Caki2 (cell line): ENCODE results near the gene SLC4A2. TPM values are rescaled to one million over a fixed set of nuclear protein-coding genes. Genes with fewer than 3 reads are reported as not detected.
A peak's percentile ranks its signal among the peaks of the same experiment; 100 is the strongest.
"Not testable (repeated sequence)": the region's sequence is repeated elsewhere in the genome, so short reads cannot be mapped to it uniquely, and the experiment has no call there.

Experiments
- DNase-seq: peaks from one replicate; pipeline ENCODE4 v3.0.0-alpha.2; 2015; ENCODE audit warnings: low read depth
- in situ Hi-C: cut with HindIII; loops from 2 replicates; pipeline ENCODE4 v1.10.0; 2016; ENCODE audit warnings: low sequenced_read_pairs, low pct_unique_long_range_greater_than_20kb, mixed read lengths
- total RNA-seq: library from RNA; depleted of rRNA; stranded (reverse); fragments of >200 nt; shearing (Covaris generic); gene quantifications from 2 replicates; pipeline ENCODE4 v1.2.3, GENCODE V29; 2014; ENCODE audit warnings: low replicate concordance; rRNA removed

The SLC4A2 gene
- 237 and 345 TPM in 2 replicates for total RNA-seq

- in situ Hi-C loops, result no loop called here
- peak; percentile 73 for DNase-seq
Measured at GRCh38 chr7:151059367-151060112, at the start of gene SLC4A2. Gene SLC4A2 (plus strand): TSS chr7:151059589. CDS start chr7:151061988, 2,399 bp downstream.

- in situ Hi-C loops, result no loop called here
- no peak for DNase-seq
Measured at GRCh38 chr7:151010037-151010306, 49.4 kb upstream of the SLC4A2 start.

GRCh38 chr7:151010307-151011096, 48.9 kb upstream of the SLC4A2 start:
- no peak for DNase-seq
- in situ Hi-C loops, result no loop called here

DNA sequence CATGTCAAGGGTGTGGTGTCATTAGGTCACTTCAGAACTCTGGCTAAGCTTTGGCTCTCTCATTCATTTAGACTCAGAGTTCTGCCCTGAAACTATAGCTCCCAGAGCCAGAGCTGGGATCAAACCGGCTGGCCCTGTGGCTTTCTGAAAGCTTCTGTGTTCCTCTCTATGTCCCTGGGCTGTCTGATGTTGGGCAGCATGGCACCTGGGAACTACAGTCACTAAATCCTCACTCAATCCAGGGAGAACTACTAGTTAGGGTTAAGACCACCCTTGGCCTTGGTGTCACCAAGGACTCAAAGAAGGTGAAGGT, 48.3 kb upstream of the SLC4A2 start:
- in situ Hi-C loops, result no loop called here
- no peak for DNase-seq

- in situ Hi-C loops, result not testable (repeated sequence)
Measured at GRCh38 chr7:151011616-151012015, 47.8 kb upstream of the SLC4A2 start.

GRCh38 chr7:151012031-151012692, 47.2 kb upstream of the SLC4A2 start:
- in situ Hi-C loops, result no loop called here
- DNase-seq, result no peak

More at GRCh38 chr7:151011616-151012015, 47.8 kb upstream of the SLC4A2 start:
- DNase-seq, result not testable (repeated sequence)

- no peak for DNase-seq
- in situ Hi-C loops, result no loop called here
Measured at GRCh38 chr7:151012911-151013347, 46.5 kb upstream of the SLC4A2 start.

GRCh38 chr7:151013356-151013732, 46.0 kb upstream of the SLC4A2 start:
- in situ Hi-C loops, result no loop called here
- DNase-seq, result no peak

DNA sequence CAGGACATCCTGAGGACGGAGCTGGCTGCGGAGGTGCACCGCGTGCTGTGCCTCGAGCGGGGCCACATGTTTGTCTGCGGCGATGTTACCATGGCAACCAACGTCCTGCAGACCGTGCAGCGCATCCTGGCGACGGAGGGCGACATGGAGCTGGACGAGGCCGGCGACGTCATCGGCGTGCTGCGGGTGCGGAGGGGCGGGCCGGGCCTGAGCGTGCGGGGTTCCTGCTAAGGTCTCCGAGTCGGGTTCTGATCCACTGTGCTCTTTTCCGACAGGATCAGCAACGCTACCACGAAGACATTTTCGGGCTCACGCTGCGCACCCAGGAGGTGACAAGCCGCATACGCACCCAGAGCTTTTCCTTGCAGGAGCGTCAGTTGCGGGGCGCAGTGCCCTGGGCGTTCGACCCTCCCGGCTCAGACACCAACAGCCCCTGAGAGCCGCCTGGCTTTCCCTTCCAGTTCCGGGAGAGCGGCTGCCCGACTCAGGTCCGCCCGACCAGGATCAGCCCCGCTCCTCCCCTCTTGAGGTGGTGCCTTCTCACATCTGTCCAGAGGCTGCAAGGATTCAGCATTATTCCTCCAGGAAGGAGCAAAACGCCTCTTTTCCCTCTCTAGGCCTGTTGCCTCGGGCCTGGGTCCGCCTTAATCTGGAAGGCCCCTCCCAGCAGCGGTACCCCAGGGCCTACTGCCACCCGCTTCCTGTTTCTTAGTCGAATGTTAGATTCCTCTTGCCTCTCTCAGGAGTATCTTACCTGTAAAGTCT, 45.5 kb upstream of the SLC4A2 start:
- in situ Hi-C loops, result no loop called here
- no peak for DNase-seq

DNA sequence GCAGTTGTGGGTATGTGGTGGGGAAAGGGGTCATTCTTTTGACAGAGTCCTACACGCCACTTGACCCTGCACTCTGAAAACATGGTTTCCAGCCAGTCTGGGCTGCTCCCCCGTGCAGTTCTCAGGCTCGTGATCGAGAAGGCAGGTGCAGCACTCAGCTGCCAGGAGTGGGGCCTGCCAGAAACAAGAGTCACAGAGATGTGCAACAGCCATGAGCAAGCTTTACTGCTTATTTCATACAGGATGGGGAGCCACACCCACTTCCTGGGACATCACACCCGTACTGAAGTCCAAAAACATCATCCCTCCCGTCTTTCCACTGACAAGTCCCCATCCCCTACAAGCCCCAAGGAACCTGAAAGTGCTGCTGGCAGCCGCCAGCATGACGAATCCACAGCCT, 44.4 kb upstream of the SLC4A2 start:
- no peak for DNase-seq

DNA sequence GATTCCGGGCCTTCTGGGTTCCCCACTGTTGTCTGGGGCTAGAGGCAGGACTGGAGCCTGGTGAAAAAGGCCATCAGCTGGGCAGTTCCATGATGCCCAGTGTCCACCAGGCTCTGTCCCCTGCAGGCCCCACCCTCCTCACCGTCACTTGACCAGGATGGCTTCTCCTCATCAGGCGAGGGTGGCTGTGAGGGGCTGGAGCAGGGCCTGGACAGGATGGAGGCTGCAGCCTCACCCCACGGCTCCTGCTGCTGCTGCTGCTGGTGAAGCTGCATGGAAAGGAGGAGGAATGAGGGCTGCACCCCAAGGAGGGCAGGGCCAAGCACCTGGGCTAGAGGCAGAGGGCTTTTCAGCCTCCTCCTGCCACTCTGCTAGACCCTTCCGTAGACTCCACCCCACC, 43.4 kb upstream of the SLC4A2 start:
- in situ Hi-C loops, result no loop called here

More for the DNA sequence above, 44.4 kb upstream of the SLC4A2 start:
- in situ Hi-C loops, result no loop called here

GRCh38 chr7:151016505-151016904, 42.9 kb upstream of the SLC4A2 start:
- in situ Hi-C loops, result no loop called here
- DNase-seq, result no peak

More for the DNA sequence above, 43.4 kb upstream of the SLC4A2 start:
- no peak for DNase-seq

- no peak for DNase-seq
- in situ Hi-C loops, result no loop called here
Measured at GRCh38 chr7:151016942-151017341, 42.4 kb upstream of the SLC4A2 start.

GRCh38 chr7:151017370-151017952, 41.9 kb upstream of the SLC4A2 start:
- in situ Hi-C loops, result no loop called here
- DNase-seq, result no peak

GRCh38 chr7:151017953-151018420, 41.4 kb upstream of the SLC4A2 start:
- DNase-seq, result peak; percentile 39
- in situ Hi-C loops, result no loop called here

- DNase-seq, result no peak
- in situ Hi-C loops, result no loop called here
Measured at GRCh38 chr7:151018421-151019129, 40.8 kb upstream of the SLC4A2 start.

- no peak for DNase-seq
- in situ Hi-C loops, result no loop called here
Measured at GRCh38 chr7:151019130-151019447, 40.3 kb upstream of the SLC4A2 start.

DNA sequence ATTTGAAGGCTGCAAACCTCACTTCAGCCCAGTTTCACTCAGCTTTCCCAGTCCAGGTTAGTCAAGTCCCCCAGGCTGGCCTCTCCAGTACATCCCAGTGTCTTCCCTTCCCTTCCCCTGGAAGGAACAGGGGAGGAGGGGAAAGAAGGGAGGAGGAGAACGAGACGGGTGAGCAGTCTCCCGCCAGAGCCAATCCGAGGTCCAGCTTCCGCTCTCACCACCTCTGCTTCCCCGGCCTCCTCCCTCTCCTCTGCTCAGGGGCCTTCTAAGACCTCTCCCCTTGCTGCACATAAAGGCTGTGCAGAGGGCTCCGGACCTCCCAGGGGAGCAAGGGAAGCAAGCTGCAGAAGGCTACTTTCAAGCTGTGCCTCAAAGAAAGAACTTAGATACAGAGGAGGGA, 39.2 kb upstream of the SLC4A2 start:
- in situ Hi-C loops, result no loop called here
- DNase-seq, result no peak
